Ishikawa (cell line): ENCODE data around the gene GALK2.

Experiments used
- CEBPB ChIP-seq: IDR thresholded peaks from 2 replicates; pipeline ENCODE4 v1.6.1; 2012
- CREB1 ChIP-seq: IDR thresholded peaks from 2 replicates; pipeline ENCODE4 v1.6.1; 2012; ENCODE audit warnings: low read depth
- EGR1 ChIP-seq: IDR thresholded peaks from 2 replicates; pipeline ENCODE4 v1.6.1; 2012
- EP300 ChIP-seq: IDR thresholded peaks from 2 replicates; pipeline ENCODE4 v1.6.1; 2012; ENCODE audit warnings: borderline replicate concordance
- FOXM1 ChIP-seq: IDR thresholded peaks from 2 replicates; pipeline ENCODE4 v1.6.1; 2012; ENCODE audit warnings: low read depth, borderline replicate concordance
- NFIC ChIP-seq: IDR thresholded peaks from 2 replicates; pipeline ENCODE4 v1.6.1; 2012
- RAD21 ChIP-seq: IDR thresholded peaks from 2 replicates; pipeline ENCODE4 v1.6.1; 2012; ENCODE audit warnings: low read depth
- TAF1 ChIP-seq: IDR thresholded peaks from 2 replicates; pipeline ENCODE4 v1.6.1; 2012; ENCODE audit warnings: low read depth, mild to moderate bottlenecking
- TCF12 ChIP-seq: IDR thresholded peaks from 2 replicates; pipeline ENCODE4 v1.6.1; 2012; ENCODE audit warnings: low read depth
- TEAD4 ChIP-seq: IDR thresholded peaks from 2 replicates; pipeline ENCODE4 v1.6.1; 2012
- YY1 ChIP-seq: IDR thresholded peaks from 2 replicates; pipeline ENCODE4 v1.6.1; 2012; ENCODE audit warnings: low read depth
- ZBTB7A ChIP-seq: IDR thresholded peaks from 2 replicates; pipeline ENCODE4 v1.6.1; 2012; ENCODE audit warnings: low read depth
- TF ChIP-seq, protein P1 (sequence below): IDR thresholded peaks from 2 replicates; pipeline ENCODE4 v1.6.1; 2012
- TF ChIP-seq, protein P2 (sequence below): IDR thresholded peaks from 2 replicates; pipeline ENCODE4 v1.6.1; 2012; ENCODE audit warnings: low read depth, mild to moderate bottlenecking
- TF ChIP-seq, protein P3 (sequence below): IDR thresholded peaks from 2 replicates; pipeline ENCODE4 v1.6.1; 2012

Gene GALK2

DNA sequence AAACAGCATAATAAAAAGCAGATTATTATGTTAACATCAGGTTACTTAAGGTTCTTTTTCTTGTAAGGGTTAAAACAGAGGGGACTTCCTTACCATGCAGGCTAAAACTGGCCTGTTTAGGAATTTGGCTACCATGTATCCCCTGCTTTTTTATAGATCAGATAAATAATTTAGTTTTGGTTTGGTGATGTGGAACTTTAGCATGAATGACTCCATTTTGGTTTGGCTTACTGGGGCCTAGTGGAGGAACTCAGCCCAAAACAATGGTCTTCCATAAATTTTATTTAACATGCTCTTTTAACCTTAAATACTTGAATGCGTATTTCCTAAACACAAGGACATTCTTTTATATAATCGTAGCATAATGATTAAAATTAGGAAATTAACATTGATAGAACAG lies 18.9 kb downstream of the GALK2 start:
- TF ChIP-seq ZBTB7A (no peak), TEAD4 (no peak), NFIC (no peak), RAD21 (no peak), FOXM1 (no peak), TCF12 (no peak), CEBPB (no peak), YY1 (no peak), EGR1 (no peak), EP300 (no peak), TAF1 (no peak), CREB1 (no peak)
- TF ChIP-seq, protein P1, sequence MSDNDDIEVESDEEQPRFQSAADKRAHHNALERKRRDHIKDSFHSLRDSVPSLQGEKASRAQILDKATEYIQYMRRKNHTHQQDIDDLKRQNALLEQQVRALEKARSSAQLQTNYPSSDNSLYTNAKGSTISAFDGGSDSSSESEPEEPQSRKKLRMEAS = no peak
- TF ChIP-seq, protein P2, sequence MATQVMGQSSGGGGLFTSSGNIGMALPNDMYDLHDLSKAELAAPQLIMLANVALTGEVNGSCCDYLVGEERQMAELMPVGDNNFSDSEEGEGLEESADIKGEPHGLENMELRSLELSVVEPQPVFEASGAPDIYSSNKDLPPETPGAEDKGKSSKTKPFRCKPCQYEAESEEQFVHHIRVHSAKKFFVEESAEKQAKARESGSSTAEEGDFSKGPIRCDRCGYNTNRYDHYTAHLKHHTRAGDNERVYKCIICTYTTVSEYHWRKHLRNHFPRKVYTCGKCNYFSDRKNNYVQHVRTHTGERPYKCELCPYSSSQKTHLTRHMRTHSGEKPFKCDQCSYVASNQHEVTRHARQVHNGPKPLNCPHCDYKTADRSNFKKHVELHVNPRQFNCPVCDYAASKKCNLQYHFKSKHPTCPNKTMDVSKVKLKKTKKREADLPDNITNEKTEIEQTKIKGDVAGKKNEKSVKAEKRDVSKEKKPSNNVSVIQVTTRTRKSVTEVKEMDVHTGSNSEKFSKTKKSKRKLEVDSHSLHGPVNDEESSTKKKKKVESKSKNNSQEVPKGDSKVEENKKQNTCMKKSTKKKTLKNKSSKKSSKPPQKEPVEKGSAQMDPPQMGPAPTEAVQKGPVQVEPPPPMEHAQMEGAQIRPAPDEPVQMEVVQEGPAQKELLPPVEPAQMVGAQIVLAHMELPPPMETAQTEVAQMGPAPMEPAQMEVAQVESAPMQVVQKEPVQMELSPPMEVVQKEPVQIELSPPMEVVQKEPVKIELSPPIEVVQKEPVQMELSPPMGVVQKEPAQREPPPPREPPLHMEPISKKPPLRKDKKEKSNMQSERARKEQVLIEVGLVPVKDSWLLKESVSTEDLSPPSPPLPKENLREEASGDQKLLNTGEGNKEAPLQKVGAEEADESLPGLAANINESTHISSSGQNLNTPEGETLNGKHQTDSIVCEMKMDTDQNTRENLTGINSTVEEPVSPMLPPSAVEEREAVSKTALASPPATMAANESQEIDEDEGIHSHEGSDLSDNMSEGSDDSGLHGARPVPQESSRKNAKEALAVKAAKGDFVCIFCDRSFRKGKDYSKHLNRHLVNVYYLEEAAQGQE = no peak
- TF ChIP-seq, protein P3, sequence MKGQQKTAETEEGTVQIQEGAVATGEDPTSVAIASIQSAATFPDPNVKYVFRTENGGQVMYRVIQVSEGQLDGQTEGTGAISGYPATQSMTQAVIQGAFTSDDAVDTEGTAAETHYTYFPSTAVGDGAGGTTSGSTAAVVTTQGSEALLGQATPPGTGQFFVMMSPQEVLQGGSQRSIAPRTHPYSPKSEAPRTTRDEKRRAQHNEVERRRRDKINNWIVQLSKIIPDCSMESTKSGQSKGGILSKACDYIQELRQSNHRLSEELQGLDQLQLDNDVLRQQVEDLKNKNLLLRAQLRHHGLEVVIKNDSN = no peak

DNA sequence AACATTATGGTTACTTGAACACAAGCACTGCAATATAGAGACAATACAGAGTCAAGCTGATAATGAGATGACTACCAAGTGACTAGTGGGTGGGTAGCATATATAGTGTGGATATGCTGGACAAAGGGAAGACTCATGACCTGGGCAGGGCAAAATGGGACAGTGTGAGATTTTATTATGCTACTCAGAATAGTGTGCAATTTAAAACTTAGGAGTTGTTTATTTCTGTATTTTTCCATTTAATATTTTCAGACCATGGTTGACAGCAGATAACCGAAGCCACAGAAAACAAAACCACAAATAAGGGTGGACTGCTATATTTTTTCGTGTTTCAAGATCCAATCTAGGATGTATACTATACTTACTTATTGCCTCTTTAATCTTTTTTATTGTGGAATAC lies 19.6 kb downstream of the GALK2 start:
- TF ChIP-seq, protein P1 = no peak
- TF ChIP-seq, protein P2 = no peak
- TF ChIP-seq YY1 (no peak), ZBTB7A (no peak), RAD21 (no peak), NFIC (no peak), TAF1 (no peak), FOXM1 (no peak), TCF12 (no peak), CREB1 (no peak), EP300 (no peak), EGR1 (no peak), CEBPB (no peak), TEAD4 (no peak)
- TF ChIP-seq, protein P3 = no peak

DNA sequence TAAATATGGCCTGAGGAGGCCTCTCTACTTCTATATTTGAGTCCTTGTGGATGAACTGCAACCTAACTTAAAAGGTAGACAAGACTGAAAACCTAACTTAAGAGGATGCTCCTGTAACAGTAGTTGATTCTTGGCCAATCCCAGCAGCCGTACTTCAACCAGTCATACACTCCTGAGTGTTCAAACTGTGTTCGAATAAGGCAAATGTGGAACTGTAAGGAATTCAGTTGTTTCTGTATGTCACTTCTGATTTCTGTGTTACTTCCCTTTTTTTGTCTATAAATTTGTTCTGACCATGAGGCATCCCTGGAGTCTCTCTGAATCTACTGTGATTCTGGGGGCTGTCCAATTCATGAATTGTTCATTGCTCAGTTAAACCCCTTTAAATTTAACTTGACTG lies 20.5 kb downstream of the GALK2 start:
- TF ChIP-seq FOXM1 (no peak), TEAD4 (no peak), CEBPB (no peak), YY1 (no peak), TAF1 (no peak), NFIC (no peak), CREB1 (no peak), ZBTB7A (no peak), EGR1 (no peak), TCF12 (no peak), RAD21 (no peak), EP300 (no peak)
- TF ChIP-seq, protein P2 = no peak
- TF ChIP-seq, protein P1 = no peak
- TF ChIP-seq, protein P3 = no peak

DNA sequence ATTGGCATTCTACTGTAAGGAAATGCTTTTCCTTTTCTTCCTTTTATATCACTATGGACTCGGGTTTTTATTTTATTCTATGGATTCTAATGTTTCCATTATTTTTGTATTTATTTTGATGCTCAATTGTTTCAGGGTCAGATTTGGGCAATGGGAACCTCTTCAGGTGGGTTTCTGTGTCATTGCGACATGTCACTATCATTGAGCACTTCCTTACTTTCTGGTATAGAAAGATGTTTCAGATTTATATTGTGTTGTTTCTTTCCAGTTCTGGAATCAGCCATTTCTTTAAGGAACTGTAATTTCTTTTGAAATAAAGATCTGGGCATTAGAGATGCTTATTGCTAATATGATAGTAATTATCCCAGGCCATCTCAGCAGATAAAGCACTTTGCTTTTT lies 21.8 kb downstream of the GALK2 start:
- TF ChIP-seq YY1 = no peak
- no peak for TF ChIP-seq ZBTB7A
- TF ChIP-seq TAF1 = no peak
